HG03039 (cell line): ENCODE data around the gene BRAF.
"Not testable (repeated sequence)": the region's sequence is repeated elsewhere in the genome, so short reads cannot be mapped to it uniquely, and the experiment has no call there.

ENCODE experiments used
- ATAC-seq: cut with Tn5 transposase; IDR thresholded peaks from one replicate; pipeline ENCODE4 v1.9.1; 2021; ENCODE audit warnings: mild to moderate bottlenecking, moderate library complexity; ENCODE audit not compliant: unreplicated experiment

Gene BRAF

DNA sequence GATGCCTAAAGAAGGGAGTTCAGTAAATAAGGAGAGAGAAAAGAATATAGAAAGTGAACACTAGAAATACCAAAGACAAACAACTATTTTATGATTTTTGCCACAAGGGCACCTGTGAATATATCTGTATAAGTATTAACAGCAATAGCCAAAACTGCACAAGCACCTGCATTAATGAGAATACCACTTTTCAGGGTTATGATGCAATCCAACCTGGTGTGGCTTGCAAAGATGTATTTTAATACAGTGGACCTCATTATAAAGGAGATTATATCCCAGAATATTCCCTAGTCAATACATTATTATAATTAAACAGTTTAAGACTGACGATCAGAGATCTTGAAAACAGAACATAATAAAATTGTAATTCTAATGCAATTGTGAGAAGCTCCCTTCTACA is 4.0 kb downstream of the BRAF start:
- no peak for ATAC-seq

DNA sequence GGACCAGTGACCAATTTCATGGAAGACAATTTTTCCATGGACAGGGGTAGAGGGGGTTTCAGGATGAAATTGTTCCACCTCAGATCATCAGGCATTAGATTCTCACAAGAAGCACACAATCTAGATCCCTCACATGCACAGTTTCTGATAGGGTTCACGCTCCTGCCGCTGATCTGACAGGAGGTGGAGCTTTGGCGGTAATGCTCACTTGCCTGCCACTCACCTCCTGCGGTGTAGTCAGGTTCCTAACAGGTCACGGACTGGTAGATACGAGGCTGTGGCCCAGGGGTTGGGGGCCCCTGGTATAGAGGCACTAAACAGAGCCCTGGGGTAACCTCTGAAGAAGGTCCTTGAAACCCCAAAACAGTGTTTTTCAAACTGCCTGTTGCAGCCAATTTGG is 6.5 kb downstream of the BRAF start:
- no peak for ATAC-seq

DNA sequence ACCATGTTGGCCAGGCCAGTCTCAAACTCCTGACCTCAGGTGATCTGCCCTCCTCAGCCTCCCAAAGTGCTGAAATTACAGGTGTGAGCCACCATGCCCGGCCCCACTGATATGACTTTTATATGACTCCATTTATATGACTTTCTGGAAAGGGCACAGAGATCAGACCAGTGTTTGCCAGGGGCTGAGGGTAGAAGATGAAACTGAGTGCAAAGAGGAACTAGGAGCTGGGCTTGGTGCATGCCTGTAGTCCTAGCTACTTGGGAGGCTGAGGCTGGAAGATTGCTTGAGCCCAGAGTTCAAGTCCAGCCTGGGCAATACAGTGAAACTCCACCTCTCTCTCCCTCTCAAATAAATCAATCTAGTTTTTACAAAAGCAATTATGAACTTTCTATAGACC is 7.5 kb downstream of the BRAF start:
- no peak for ATAC-seq

DNA sequence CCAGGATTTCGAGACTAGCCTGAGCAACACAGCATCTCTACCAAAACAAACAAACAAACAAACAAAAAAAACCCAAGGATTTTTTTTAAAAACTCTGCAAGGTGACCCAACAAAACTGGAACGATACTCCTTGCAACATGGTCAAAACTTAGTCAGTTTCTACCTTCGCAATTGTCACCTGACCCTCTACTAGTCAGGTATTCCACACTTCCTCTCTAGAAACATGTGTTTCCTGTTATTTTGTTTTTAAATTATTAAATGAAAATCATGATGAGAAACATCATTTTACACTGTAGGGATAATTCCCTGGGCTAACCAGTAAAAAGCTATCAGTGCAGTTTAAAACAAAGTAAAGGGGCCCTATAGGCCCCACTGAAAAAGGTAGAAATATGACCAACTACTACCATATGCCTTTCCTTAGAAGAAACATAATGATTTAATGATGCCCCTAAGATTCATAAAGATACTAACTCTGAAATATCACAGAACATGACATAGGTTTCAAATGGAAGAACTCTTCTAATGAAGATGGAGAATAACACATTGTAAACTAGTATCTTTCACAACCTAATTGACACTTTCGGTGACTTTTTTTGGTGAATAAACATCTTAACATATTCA is 8.7 kb downstream of the BRAF start:
- ATAC-seq: no peak

DNA sequence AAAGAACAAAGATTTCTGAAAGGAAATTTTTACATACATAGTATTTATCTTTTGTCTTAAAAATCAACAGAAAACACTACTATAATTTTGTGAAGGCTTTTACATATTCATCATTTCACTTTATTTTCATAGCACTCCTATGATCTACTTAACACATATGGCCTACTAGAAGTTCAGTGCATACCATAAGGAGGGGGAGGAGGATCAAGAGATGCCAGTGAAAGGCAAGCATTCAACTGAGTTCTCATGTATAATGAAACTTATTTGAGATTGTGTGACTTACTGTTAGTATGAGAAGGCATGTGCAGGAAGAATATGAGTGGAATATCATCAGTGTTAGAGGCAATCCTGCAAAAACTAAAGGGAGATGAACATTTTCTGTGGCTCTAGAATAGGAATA is 10.6 kb downstream of the BRAF start:
- no peak for ATAC-seq

DNA sequence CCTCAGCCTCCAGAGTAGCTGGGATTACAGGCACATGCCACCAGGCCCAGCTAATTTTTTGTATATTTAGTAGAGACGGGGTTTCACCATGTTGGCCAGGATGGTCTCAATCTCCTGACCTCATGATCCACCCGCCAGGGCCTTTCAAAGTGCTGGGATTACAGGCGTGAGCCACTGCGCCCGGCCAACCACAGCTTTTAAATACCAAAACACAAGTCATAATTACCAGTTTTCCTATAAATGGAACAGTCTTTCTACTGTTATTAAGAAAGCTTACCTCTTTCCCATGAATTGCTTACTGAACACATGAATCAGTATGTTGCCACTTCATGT is 11.2 kb downstream of the BRAF start:
- ATAC-seq: not testable (repeated sequence)

DNA sequence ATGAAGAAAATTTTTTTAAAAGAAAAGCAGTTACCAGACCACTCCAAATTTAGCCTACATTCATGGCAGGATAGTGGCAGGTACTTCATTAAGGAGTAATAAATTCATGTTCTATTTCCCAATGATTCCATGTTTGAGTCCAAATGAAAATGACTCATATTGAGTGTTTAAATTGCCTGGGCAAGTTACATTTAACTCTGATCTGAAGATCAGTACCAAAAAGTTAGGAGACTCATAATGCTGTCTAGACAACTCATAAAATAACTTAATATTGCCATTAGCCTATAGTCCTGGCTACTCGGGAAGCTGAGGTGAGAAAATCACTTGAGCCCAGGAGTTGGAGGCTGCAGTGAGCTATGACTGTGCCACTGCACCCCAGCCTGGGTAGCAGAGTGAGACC is 13.0 kb downstream of the BRAF start:
- ATAC-seq: no peak

DNA sequence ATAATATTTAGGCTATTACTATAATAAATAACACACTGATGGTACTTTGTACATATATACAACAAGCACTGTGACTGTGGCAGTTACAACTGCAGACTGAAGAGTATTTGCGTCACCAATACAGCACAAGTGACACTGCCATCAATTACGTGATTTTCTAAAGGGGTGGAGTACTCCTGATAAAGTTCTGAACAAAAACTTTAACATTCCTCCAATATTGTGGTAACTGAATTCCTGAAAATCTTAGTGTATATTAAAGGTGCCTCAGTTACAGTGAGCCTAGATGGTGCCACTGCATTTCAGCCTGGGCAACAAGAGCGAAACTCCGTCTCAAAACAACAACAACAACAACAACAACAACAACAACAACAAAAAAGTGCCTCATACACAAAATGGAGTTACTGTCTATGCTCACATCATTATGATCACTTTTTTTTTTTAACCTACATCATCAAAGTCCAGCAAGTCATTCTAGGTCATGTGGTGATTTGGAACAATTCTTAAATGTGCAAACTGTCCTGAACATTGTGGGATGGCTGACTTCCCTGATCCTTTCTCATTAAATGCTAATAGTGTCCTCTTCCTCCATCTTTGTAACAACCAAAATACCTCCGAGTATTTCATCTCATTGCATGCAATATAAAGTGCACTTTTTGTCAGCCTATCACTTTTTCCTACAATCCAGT is 15.1 kb downstream of the BRAF start:
- no peak for ATAC-seq

DNA sequence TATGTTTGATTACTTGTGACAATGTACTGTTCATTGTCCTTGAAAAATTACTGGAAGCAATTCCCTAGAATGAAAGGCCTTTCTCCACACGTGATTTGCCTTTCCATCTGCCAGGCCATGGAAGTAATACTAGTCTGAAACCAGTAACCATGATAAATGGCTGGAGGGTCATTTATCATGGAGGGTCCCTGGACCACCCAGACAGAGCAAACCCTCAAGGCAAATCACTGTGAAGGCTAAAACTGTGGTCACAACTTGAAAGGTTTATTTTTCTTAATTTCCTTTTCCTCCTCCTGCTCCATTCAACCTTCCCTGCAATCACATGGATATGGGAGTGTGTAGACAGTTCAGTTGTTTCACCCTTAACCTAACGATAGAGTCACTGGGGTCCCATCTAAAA is 16.4 kb downstream of the BRAF start:
- ATAC-seq: no peak

DNA sequence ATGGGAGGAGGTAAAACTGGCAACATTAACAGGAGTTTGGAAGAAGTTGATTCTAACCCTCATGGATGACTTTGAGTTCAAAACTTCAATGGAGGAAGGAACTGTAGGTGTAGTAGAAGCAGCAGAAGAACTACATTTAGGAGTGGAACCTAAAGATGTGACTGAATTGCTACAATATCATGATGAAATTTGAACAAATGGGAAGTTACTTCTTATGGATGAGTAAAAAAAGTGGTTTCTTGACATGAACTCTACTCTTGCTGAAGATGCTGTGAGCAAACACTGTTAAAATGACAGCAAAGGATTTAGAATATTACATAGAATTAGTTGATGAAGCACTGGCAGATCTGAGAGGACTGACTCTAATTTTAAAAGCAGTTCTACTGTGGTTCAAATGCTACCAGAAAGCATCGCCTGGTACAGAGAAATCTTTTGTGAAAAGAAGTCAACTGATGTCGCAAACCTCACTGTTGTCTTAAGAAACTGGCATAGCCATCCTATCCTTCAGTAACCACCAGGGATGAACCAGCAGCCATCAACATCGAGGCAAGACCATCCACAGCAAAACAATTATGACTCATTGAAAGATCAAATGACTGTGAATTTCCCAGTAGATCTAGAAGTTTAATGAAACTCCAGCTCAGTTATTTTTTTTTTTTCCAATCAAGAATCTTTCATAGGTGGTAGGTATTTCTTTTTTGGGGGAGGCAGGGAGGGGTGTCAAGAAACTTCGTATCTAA is 20.8 kb downstream of the BRAF start:
- no peak for ATAC-seq

DNA sequence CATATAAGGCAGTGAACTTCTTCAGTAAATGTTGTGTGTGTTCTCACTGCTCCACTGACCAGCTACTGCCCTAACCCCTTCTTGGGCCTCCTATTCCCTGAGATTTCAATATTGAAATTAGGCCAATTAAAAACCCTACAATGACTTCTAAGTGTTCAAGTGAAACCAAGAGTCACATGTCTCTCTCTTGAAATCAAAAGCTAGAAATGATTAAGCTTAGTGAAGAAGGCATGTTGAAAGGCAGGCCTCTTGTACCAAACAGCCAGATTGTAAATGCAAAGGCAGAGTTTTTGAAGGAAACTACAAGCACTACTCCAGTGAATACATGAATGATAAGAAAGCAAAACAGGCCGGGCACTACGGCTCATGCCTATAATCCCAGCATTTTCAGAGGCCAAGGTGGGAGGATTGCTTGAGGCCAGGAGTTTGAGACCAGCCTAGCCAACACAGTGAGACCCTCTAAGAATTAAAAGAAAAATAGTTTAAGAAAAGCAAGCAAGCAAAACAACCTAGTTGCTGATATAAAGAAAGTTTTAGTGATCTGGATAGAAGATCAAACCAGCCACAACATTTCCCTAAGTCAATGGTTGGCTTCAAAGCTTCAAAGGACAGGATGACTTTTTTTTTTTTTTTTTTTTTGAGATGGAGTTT is 22.3 kb downstream of the BRAF start:
- peak; percentile 52 for ATAC-seq

DNA sequence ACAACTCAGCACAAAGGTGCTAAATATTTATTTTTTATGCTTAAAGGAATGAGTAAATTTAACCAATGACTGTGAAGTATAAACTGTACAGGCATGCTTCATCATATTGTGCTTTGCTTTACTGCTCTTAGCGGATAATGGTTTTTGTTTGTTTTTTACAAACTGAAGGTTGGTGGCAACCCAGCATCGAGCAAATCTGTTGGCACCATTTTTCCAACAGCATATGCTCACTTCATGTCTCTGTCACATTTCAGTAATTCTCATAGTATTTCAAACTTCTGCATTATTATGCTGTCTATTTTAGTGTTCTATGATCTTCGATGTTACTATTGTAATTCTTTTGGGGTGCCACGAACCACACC is 22.8 kb downstream of the BRAF start:
- no peak for ATAC-seq

DNA sequence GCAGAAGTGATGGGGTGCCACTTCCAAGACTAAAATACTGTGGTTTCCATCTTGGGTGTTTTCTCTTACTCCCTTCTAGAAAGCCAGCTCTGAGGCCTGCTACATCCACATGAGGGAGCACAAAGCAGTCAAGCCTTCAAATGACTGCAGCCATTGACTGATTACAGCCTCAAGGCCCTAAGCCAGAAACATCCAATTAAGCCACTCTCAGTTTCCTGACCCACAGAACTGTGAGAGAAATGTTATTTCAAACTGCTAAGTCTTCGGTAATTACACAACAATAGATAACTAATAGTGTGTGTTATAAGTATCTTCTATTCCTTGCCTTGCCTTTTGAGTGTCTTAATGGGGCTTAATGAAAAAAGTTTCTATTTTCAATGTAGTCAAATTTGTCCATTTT is 24.8 kb downstream of the BRAF start:
- no peak for ATAC-seq

DNA sequence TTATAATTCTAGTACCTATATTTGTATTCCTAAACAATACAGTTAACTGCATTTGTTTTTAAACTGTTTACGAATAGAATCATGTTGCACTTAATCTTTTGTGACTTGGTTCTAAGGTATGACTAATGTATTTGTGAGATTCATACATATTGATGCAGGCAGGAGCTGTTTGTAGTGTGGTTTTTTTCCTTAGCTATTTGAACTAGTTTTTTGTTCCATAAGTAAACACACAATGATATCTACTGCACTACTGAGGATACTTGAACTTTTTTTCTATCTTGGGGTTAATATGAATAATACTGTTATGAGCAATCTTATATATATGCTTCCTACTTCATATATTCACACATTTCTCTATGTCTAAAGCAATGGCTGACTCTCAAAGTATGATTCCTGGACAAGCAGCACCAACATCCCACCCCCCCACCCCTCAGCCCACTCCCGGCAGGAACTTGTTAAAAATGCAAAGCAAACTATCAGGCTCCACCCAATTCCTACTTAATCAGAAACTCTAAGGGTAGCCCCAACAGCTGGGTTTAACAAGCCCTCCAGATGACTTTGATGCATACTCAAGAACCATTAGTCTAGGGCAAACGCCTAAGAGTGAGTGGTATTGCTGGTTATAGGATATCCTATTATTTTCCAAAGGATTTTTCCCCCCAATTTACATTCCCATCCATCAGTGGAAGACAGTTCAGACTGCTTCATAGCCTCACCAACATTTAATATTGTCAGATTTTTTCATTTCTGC is 25.8 kb downstream of the BRAF start:
- ATAC-seq: no peak

DNA sequence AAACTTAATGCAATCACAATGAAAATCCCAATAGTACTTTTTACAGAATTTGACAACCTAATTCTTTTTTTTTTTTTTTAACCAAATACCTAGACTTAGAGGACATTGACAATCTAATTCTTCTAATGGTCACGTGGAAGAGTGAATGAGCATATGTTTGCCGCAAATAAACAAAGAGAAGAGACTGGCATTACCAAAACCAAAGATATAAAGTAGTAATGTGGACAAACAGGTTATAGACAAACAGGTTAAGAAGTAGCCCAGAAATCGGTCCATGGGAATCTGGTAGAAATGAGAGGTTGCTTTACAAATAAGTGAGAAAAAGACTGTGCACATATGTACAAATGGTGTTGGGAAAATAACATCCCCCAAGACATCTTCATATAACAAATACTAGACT is 27.7 kb downstream of the BRAF start:
- no peak for ATAC-seq

DNA sequence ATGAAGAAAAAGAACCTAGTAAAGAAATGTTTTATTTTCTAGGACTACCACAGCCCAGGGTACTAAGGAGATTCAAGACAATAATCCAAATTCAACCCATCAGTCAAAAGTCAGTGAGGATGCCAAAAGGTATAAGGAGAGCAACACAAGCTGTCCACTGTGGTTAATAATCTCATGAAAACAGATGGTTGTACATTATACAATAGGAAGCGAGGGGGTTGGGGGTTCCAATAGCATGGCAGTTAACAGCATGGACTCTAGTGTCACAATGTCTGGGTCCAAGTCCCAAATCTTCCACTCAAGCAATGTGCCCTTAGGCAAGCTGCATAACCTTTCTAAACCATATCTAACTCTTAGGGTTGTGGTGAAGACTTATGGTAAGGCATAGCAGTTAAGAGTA is 35.1 kb downstream of the BRAF start:
- ATAC-seq: no peak

DNA sequence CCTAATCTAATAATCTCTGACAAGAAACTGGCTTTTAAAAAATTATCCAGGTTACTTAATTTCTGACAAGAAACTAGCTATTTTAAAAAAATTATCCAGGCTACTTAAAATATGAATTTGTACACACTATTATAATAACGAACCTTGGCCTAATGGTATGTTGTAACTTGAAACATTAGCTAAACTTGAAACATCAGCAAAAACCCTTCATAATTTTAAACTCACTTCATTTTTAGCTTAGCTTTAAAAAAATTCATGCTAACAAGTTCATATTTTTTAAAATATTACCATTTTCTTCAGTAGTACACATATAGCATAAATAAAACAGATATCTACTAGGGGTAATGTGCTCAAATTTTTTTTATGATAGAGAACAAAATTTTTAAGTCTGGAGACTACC is 35.6 kb downstream of the BRAF start:
- no peak for ATAC-seq

DNA sequence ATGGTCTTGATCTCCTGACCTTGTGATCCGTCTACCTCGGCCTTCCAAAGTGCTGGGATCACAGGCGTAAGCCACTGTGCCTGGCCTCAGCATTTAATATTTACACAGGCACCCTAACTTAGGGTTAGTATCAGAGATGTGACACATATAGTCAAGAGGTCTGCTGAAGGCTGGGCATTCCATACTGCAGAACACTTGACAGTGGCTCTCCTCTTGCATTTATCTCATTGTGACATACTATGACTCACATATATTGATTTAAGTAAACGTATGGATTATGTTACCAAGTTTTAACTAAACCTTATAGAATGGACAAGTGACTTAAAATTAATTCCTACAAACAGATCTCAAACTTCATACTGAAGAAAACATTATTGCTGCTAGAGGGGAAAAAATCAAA is 36.6 kb downstream of the BRAF start:
- ATAC-seq: no peak

DNA sequence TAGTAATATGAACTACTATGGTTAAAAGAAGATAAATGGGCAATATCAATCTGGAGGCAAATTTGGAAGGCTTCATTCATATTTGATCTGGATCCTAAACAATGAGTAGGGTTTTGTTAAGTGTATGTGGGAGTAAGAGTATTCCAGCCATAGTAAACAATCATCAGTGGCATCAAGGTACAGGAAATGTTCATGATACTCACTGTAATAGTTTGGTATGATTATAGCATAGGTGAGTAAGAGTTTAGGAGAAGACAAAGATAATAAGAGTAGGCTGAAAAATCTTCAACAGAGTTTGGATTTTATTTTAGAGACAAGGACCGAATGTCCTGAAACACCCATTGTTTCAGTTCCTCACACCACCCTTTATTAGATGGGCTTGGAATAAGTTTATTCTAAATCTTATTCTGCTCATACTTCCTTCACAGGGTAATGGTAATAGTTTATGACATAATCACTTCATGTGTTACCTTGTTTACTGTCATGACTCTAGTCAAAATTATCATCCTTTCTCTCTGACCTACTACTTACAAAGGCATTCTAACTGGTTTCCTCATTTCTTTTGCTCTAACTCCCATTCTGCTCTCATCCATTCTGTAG is 38.9 kb downstream of the BRAF start:
- ATAC-seq: no peak

DNA sequence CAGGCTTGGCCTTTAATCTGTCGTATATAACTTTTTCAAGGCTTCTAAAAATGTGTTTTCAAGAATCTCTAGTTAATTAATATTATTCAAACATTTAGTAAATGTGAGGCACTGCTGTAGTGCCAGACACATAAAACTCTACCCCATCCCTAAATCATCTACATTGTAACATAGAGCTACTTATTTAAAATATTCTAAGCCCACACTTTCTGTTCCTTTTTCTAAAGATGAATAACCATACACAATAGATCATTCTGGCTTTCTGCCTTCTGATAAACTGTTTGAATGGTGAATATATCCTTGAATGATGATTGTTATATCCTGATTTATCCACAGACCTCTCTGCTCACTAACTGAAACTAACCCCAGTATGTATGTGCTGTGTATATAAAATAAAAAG is 41.4 kb downstream of the BRAF start:
- no peak for ATAC-seq

DNA sequence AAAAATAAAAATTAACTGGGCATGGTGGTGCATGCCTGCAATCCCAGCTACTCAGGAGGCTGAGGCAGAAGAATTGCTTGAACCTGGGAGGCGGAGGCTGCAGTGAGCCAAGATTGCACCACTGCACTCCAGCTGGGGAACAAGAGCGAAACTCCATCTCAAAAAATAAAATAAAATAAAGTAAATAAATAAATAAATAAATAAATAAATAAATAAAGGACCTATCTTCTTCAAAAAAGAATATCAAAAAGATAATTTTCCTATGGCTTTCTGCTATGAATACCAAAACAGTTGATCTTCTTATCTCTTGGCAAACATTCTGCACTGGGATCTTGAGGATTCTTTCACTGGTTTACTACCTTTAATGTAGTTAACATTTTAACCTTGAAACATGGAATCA is 41.9 kb downstream of the BRAF start:
- not testable (repeated sequence) for ATAC-seq
